Activated CD4-positive, alpha-beta T cell treated with anti-CD3 and anti-CD28 coated beads, Interleukin-2, amount 50 U/mL, for 16 hours (primary cell): ENCODE data around the gene CNTN4.

Experiments used
- DNase-seq: peaks from one replicate; pipeline ENCODE4 v3.0.0-alpha.2; 2020

The CNTN4 gene

DNA sequence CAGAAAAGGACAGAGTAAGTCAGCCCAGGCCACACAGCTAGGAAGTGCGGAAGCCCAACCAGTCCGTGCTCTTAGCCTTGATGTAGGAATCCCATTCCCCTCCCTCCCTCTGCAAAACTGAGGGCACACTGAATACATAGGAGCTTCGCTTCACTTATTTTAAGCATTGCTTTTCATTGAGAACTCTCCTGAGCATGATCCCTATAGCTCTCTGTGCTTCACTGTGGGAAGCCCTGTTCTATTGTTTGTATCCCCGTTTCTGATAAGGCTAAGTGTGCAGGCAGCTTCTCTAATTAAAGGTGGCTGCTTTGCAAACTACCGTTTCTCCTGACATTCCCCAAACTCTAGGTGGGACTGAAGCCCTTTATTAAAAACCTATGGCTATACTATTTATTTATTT lies 981.6 kb downstream of the CNTN4 start:
- no peak for DNase-seq

DNA sequence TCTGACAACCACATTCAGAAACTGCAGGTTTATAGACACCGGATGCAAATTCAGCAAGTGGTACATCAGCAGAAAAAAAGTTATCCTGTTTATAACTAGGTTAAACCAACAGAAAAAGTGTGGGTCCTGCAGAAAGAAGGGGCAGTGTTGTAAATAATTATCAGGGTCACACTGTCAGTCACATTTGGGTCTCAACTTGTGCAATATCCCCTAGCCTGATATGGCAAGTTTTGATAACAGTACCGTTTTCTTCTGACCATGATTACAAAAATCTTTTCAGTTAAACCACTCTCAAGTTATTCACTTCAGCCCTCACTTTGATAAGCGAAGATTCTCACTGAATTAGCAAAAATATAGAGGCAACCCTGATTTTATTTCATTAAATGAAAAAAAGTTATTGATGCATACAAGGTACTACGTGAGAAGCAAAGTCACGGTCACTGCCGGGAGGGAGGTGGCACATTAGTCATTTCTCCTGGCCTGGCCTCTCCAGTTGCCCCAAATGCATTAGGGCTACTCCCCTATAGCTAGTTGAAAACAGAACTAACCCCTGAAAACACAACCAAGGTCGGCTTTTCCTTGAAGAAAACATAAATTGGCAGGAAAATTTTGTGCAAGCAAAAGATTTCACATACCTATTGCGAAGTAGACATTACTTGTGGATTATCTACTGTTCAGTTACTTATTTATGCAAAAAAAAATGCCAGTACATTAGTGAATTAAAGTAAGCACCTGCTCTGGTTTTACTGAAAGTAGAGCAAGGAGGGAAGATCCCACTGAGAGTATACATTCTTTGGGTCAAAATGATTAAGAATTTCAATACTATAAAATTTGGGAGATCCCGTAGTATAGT lies 982.9 kb downstream of the CNTN4 start:
- no peak for DNase-seq

DNA sequence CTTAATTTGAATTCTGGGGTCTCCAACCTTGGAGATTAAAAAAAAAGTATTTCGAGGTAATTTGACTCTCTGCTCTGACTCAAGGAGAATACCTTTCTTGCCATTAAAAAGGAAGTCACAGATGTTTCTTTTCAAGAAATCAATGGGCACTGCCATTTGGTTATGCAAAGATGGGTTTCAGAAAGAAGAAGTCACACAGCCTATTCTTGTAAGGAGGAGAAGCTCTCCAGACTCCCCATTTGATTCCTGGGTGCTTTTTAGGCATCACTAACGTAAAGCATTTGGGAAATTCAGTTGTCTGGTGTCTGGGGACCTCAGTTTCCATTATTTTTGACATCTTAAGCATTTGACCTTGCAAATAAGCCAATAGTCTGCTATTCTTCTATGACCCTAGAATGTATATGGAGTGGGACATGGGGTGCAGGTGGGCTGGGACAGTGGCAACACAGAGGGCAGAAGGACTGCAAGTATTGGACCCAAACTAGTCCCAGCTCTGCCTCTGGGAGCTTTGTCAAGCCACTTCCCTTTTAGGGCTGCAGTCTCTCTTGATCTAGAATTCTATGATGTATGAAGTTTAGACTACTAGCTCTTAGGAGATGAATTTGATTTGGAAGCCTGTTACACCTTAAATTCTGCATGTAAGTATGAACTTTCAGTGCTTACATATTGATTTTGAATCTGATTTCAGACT lies 983.7 kb downstream of the CNTN4 start:
- DNase-seq = no peak

- DNase-seq = no peak
Measured at GRCh38 chr3:3084890-3085289, 986.2 kb downstream of the CNTN4 start.

GRCh38 chr3:3085782-3086181 lies 987.1 kb downstream of the CNTN4 start:
- DNase-seq = no peak

DNA sequence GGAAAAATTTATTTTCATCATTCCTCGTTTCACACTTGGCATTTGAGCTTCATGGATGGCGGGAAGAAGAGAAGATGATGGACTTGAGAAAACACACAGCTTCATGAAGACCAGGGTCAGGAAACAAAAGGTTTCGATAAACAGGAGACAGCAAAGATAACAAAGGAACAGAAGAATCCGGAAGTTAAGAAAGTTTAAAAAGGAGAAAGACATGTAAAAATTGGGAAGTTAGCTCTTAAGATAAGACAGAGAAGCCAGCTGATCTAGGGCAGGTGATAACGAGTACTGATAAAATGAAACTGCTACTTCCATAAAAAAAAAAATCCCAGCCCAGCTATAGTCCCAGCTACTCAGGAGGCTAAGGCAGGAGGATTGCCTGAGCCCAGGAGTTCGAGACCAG lies 987.6 kb downstream of the CNTN4 start:
- no peak for DNase-seq

- DNase-seq = no peak
Measured at GRCh38 chr3:3087279-3087678, 988.6 kb downstream of the CNTN4 start.

GRCh38 chr3:3087716-3088465 lies 989.2 kb downstream of the CNTN4 start:
- DNase-seq = no peak

- no peak for DNase-seq
Measured at GRCh38 chr3:3089017-3089416, 990.4 kb downstream of the CNTN4 start.

- DNase-seq = no peak
Measured at GRCh38 chr3:3097958-3098357, 999.3 kb downstream of the CNTN4 start.

DNA sequence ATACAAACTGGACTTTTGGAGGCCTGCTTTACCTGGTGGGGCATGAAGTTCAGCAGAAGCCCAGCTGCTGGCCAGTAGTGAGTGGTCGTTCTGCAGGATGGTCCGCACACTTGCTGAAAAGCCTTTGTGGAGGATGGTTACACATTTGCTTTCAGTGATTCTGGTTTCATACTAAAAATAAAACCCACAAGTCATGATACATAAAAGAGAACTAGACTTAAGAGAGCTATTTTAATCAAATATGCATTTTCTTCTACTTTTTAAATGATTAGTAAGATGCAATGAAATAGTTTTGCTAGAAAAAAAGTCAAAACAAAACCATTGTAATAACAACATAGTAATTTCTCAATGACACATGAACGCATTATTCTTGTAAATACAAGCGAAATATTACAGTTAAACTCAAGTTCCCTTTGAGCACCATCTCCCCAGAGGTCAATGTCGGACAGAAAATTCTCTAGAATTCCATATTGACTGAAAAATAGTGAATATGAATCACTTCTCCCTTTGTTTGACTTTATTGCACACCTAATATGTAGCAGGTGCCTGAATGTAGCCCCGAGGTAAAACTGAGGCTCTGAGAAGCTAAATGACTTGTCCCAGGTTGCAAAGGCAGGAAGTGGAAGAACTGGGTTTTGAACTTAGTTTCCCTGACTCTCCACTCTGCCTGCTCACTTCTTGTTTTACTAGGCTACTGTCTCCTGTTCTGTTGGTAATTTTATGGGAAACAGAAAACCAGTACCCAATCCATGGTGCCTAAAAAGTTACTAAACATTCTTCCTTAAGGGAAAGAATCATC lies 1003.2 kb downstream of the CNTN4 start:
- DNase-seq = no peak

DNA sequence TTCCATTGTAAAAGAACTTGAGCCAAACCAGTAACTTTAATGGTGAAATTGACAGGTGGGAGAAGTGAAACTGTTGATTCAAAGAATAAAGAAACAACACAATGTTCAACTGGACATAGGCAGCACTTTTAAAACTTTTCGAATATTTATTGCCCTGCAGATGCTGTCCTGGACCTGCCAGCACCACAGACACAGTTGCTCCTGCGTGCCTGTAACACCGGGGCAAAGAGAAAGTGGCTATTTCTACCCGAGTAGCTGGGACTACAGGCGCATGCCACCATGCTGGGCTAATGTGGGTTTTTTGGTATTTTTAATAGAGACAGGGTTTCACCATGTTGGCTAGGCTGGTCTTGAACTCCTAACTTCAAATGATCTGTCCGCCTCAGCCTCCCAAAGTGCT lies 1004.1 kb downstream of the CNTN4 start:
- no peak for DNase-seq

GRCh38 chr3:3105246-3105645 lies 1006.6 kb downstream of the CNTN4 start:
- DNase-seq = no peak

DNA sequence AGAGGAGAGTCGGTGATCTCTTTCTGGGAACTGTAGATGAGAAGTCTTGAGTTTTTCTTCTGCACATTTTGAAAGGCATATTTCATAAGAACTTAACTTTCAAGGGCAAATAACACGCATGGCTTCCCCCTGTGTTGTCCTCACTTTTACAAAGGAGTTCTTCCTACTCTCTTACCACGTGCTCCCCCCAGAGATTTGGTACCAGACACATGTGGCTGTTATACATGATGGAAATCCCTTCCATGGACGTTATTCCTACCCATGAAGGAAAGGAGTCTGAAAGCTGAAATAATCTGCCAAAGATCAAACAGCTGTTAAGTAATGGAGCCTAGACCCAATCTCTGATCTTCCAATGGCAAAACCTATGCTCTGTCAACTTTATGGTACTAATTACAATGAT lies 1007.1 kb downstream of the CNTN4 start:
- DNase-seq = no peak

- no peak for DNase-seq
Measured at GRCh38 chr3:3107181-3107580, 1008.5 kb downstream of the CNTN4 start.
